NCI-H2107 treated with DMSO at 0.1 percent for 48 hours (cell line): Measurements from ENCODE around the gene EDEM1.
A peak's percentile ranks its signal among the peaks of the same experiment; 100 is the strongest.
"Not testable (repeated sequence)": the region's sequence is repeated elsewhere in the genome, so short reads cannot be mapped to it uniquely, and the experiment has no call there.

Source experiments
- DNase-seq: peaks from one replicate; lab custom pipeline; 2025; ENCODE audit not compliant: unreplicated experiment; lab: John Stamatoyannopoulos, UW

Gene EDEM1

DNA sequence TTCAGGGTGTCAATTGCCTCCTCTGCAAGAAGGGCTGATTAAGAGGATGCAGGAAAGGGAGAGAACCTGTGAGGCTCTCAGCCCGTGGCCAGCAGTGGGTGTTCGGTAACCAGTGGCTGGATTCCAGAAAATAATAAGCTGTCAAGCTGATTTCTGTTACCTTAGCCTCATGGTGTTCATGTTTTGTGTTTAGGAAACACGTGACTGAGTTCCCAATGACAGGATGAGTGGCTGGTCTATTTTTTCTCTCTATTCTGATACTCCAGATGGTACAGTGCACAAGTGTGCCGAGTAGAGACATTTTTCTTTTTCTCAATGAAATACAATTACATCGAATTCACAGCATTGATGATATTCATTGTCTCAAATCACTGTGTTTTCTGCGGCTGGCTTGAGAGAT is 43.6 kb downstream of the EDEM1 start:
- DNase-seq, result peak; percentile 44

DNA sequence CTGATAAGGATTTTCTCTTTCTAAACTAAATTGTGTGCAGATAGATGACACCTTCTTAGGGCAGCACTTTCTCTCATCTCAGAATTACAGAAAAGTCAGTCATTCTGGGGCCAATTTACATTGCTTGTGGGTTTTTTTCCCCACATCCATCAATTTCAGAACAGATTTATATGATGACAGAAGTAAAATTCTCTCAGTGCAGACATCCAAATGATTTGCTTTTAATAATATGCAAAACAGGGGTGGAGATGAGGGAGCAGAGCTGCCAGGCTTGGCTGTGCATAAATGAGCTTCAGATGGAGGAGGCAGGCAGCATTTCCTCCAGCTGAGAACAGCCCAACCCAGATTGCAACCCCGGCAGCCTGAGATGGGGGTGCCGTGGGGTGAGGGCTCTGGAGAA is 44.0 kb downstream of the EDEM1 start:
- DNase-seq, result no peak

DNA sequence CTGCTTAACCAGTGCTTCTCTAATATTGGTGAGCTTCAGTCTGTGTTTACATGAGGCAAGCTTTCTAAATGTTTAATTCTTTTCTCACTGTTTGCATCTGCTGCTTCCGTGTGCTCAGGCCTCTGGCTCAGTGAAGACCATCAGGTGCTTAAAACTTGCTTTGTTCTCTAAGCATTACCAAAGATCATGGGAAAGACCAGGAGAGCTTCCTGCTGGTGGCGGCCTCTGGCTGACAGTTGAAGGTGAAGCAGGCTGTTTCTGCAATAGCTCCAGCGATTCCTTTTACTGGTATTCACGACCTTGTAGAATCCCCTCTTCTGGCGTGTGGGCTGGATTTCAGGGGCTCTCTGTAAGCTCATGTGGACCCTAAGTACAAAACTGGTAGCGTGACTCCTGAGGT is 45.1 kb downstream of the EDEM1 start:
- DNase-seq, result no peak

DNA sequence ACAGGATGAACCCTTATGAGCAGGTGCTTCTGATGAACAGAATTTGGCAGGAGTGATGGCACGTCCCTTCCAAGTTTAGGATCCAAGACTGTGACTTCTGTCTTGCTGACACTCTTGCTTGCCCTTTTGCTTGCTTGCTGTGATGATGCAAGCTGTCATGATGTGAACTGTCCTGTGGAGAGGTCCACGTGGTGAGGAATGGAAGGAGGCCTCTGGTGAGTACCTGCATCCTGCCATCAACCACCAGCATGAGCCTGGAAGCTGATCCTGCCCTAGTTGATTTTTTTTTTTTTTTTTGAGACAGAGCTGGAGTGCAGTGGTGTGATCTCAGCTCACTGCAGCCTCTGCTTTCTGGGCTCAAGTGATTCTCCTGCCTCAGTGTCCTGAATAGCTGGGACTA is 45.5 kb downstream of the EDEM1 start:
- DNase-seq, result no peak

- DNase-seq, result no peak
These were observed 48.1 kb downstream of the EDEM1 start for GRCh38 chr3:5235655-5236054.

GRCh38 chr3:5238545-5238944 is 51.0 kb downstream of the EDEM1 start:
- no peak for DNase-seq

- DNase-seq, result no peak
These were observed 52.1 kb downstream of the EDEM1 start for GRCh38 chr3:5239602-5240001.

- no peak for DNase-seq
These were observed 53.2 kb downstream of the EDEM1 start for GRCh38 chr3:5240740-5241139.

DNA sequence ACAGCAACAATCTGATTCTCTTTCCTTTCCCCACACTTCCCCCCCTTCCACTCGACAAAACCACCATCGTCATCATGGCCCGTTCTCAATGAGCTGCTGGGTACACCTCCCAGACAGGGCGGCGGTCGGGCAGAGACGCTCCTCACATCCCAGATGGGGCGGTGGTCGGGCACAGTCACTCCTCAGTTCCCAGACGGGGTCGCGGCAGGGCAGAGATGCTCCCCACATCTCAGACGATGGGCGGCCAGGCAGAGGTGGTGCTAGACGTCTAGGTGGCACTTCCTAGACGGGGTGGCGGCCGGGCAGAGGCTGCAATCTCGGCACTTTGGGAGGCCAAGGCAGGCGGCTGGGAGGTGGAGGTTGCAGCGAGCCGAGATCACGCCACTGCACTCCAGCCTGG is 55.3 kb downstream of the EDEM1 start:
- DNase-seq, result not testable (repeated sequence)

DNA sequence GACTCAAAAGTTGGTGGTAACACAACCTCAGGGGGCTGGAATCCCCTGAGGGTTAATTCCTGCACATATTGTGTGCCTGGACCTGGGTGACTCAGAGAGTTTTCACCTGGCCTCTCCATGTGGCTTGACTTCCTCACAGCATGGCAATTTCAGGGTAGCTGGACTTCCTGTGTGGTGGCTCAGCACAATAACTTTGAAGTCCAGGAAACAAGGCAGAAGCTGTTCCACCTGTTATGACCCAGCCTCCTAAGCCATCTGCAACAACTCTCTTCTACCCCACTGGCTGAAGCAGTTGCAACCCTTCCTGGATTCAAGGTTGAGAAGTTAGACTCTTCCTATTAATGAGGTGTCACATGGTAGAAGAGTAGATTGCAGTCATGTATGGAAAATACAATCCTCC is 58.4 kb downstream of the EDEM1 start:
- no peak for DNase-seq

- DNase-seq, result no peak
These were observed 61.3 kb downstream of the EDEM1 start for GRCh38 chr3:5248822-5249221.

DNA sequence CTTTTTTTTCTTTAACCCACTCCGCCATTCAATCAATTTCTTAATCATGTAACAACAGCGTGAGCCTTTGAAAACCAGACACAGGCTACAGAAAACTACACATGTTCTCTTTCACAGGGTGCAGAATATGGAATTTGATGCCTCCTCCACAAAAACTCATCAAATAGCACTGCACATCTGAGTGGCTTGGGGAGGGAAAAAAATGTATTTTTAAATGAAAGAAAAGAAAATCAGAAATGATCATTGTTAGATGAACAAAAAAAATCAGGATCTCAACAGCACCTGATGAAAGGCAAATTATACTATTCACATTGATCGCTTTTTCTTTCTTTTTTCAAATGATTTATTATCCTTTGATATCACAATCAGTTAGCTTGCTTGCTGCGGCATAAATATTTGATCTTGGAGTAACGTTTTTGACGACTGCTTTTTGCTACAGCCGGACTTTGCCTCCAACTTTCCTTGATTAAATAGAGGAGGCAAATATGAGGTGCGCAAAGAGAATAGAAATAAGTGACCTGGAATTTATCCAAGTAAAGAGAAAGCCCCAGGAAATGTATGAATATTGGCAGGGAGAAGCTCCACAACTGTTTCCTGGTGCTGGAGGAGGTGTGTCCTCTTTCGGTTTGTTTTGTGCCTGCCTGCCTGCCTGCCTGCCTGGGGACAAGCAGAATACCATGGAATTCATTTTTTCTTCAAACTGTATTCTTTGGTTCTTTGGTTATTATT is 63.1 kb downstream of the EDEM1 start:
- peak; percentile 1 for DNase-seq

DNA sequence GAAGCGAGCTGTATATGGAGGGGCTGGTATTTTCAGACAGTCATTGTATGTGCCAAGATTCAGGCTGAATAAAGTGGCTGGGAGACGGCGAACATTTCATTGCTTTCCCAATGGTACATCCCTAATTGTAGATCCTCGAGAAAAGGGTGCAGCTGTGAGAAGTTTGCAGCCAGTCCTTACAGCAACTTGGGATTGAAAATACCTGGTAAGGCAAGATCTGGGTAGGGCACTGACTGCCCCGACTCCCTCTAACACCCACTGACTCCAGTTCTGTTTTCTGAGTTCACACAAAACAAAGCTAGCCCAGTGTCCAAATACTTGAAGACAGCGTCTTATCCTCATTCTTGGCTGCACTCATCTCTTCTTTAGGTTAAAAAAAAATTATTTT is 63.7 kb downstream of the EDEM1 start:
- DNase-seq, result no peak

DNA sequence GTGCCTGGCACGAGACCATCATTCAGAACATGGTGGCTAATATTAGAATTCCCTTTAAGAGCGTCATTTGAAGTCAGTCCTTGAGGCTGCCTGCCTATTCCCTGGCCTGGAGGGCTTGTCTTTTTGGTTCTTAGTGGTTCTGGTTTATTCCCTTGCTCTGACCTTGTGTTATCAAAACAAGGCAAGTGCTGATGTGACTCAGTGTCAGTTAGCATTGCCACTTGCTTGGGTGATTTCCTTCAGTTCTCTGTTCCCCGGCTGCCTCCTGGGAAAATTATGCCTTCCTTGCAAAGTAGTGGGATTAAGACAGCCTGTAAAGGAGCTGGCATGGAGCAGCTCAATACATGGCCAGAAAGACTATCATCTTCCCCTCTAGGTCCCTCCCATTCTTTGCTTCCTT is 64.6 kb downstream of the EDEM1 start:
- no peak for DNase-seq

DNA sequence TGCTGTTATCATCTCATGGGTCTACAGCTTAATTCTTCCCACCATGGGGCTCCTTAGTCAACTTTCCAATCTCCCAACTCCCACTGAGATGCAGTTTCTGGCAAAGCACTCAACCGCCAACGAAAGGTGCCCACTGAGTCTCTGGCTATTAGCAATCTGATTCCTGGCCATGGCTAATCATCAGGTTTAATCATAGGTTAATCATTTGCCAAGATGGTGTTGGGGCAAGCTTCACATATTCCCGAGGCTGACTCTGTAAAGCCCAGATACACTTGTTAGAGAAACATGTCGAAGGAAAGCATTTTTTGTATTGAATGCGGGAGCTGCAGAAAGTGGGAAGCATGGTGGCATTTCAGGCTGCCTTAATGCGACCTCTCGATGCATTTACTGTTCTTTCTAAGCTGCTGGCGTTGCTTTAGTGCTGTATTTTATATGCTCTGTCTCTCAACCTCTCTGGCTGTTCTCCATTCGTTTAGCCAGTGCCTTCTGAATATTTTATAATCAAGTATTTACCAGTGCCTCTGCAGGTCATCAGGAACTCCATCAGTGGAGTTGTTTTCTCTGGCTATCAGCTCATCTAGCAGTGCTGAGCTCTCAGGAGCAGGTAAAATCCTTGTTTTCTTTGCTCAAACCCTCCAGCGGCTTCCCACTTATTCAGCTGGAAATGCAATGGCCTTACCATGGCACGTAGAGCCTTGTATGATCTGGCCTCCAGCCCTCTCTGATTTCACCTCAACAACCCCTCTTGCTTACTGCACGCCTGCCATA is 67.0 kb downstream of the EDEM1 start:
- no peak for DNase-seq

- no peak for DNase-seq
These were observed 68.2 kb downstream of the EDEM1 start for GRCh38 chr3:5255404-5256344.

- DNase-seq, result no peak
These were observed 71.0 kb downstream of the EDEM1 start for GRCh38 chr3:5258526-5258925.

- DNase-seq, result no peak
These were observed 73.5 kb downstream of the EDEM1 start for GRCh38 chr3:5260992-5261501.

DNA sequence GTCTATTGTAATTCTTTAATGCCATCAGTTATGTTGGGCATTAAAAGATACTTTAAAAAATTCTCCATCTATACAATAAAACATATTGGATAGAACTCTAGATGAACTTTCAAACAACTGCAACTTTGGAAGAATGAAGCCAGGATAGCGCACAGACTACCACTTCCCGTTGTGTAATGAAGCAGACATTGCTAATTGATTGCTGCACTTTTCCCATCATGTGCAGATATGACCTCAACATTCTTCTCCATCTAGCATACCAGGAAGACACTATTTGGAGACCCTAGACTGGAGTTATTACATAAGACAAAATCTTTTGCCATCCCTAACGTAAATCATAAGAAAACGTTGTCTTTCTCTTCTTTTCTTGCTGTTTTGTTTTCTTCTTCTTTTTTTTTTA is 75.0 kb downstream of the EDEM1 start:
- no peak for DNase-seq

GRCh38 chr3:5264093-5264600 is 76.6 kb downstream of the EDEM1 start:
- DNase-seq, result no peak
